ENCODE results near the gene RNF4.
"Not testable (repeated sequence)": the region's sequence is repeated elsewhere in the genome, so short reads cannot be mapped to it uniquely, and the experiment has no call there.

RNF4 gene

DNA sequence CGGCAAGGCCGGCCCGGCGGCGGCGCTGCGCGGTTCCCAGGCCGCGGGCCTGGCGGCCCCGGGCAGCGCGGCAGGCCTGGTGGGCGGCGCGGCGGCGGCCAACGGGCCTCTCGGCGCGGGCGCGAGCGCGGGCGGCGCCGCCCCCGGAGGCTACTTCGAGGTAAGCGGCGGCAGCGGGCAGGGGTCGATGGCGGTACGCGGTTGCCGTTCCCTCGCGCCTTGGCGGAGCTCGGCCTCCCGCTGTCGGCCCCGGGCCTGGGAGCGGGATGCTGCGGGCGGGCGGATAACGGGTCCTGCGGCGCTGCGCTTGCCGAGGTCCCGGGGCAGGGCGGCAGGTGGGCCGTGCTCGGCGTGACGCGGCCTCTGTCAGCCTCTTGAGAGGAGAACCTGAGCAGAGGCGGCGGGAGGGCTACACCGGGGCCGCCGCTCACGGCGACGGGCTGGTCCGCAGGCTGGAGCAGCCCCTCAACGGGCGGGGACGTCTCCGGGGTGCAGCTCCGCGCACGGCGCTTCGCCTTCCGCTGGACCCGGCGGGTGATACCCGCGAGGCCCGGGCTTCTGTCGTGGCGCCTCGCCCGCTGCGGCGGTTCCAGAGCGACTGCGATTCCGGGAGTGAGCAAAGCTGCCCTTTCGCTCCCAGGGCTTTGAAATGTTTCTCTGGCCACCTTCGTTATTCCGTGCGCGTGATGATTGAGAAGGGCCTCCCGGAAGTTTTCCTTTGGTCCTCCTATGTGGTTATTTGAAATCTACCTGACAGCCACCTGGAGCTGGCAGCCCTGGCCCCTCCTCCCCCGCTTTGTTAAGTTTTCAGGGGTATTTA, 68.3 kb downstream of the RNF4 start:
- peak; percentile 66 for DNase-seq

DNA sequence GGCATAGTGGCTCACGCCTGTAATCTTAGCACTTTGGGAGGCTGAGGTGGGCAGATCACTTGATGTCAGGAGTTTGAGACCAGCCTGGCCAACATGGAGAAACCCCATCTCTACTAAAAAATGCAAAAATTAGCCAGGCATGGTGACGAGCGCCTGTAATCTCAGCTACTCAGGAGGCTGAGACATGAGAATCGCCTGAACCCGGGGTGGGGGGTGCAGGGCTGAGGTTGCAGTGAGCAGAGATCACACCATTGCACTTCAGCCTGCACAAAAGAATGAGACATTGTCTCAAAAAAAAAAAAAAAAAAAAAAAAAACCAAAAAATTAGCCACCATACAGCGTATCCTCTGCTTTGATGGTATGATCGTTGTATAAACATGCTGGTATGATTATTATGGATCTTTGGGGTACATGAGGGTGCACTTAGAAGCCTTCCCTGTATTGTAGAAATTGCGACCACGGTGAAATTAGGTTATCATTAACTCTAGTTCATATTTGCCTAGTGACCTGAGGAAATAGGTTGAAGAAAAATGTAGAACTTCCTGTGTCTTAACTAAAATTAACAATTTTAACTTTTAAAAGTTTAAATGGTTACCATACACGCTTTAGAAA, 74.8 kb downstream of the RNF4 start:
- not testable (repeated sequence) for DNase-seq

DNA sequence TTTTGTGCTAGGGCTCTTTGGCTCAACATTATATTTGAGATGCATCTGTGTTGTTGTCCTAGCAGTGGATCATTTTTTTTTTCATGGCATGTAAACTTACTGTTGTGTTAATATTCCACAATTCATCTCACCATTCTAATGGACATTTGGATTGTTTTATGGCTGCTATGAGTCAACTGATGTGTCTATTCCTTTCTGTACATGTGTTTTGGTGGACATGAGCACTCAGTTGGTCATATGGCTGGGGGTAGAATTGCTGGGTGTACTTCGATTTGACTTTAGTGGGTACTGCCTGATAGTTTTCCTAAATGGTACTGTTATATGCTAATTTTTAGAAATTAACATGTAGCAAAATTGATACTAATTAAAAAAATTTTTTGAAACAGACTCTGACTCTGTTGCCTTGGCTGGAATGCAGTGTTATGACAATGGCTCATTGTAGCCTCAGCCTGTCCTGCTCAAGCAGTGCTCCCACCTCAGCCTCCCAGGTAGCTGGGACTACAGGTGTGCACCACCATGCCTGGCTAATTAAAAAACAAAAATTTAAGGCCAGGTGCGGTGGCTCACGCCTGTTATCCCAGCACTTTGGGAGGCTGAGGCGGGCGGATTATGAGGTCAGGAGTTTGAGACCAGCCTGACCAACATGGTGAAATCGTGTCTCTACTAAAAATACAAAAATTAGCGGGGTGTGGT, 76.6 kb downstream of the RNF4 start:
- no peak for DNase-seq

DNA sequence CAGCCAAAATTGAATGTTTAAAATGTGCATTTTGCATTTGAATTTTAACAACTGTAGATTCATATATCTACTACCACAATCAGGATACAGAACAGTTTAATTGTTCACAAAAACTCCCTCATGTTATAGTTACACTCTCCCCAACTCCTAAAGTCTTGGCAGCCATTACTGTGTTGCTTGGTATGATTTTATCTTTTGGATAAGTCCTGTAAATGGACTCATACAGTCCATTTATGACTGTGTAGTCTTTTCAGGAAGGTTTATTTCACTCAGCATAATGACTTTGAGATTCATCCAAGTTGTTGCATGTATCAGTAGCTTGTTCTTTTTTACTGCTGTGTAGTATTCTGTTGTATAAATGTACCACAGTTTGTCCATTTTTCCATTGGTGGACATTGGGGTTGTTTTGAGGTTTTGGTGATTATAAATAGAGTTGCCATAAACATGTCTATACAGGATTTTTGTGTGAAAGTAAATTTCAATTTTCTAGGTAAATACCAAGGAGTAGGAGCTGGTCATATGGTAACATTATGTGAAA, 77.4 kb downstream of the RNF4 start:
- no peak for DNase-seq

DNA sequence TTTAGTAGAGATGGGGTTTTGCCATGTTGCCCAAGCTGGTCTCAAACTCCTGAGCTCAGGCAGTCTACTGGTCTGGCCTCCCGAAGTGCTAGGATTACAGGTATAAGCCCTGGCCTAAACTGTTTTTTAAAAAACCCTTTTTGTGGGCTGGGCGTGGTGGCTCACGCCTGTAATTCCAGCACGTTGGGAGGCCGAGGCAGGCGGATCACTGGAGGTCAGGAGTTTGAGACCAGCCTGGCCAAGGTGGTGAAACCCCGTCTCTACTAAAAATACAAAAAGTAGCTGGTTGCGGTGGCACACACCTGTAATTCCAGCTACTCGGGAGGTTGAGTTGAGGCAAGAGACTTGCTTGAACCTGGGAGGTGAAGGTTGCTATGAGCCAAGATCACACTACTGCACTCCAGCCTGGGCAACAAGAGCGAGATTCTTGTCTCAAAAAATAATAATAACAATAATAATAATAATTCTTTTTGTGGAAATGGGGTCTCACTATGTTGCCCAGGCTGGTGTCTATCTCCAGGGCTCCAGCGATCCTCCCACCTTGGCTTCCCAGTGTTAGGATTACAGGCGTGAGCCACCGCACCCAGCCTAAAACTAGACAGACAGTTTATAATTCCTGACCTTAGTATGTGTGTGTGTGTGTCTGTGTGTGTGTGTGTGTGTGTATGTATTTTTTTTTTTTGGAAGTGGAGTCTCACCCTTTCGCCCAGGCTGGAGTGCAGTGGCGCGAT, 78.2 kb downstream of the RNF4 start:
- not testable (repeated sequence) for DNase-seq

DNA sequence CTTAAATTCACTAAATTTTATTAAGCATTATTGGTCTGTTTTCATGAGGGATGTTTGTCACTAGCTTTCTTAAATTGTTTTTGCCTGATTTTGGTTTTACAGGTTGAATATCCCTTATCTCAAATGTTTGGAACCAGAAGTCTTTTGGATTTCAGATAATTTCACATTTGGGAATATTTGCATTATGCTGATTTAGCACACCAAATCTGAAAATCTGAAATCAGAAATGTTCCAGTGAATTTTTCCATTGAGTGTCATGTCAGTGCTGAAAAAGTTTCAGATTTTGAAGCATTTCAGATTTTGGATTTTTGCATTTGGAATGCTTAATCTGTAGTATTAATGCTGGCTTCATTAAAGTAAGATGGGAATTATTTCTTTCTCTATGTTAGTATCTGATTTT, 82.2 kb downstream of the RNF4 start:
- DNase-seq = no peak

DNA sequence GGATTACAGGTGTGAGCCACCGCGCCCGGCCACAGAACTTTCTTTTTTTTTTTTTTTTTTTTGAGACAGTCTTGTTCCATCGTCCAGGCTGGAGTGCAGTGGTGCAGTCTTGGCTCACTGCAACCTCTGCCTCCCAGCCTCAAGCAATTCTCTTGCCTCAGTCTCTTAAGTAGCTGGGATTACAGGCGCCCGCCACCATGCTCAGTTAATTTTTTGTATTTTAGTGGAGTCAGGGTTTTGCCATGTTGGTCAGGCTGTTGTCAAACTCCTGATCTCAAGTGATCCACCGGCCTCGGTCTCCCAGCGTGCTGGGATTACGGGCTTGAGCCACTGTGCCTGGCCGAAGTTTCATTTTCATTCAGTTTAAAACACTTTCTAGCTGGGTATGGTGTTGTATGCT, 83.9 kb downstream of the RNF4 start:
- DNase-seq = no peak

DNA sequence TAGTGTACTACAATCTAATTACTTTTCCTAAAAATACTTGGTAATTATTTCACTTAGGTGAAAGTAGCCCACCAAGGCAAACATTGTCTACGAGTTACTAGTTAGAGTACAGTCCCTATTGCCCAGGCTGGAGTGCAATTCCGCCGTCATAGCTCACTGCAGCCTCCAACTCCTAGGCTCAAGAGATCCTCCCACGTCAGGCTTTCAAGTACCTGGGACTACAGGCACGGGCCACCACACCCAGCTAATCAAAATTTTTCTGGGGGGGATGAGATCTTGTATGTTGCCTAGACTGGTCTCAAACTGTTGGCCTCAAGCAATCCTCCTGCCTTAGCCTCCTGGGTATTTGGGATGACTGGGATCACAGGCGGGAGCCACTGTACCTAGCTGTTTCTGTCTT, 89.4 kb downstream of the RNF4 start:
- no peak for DNase-seq

DNA sequence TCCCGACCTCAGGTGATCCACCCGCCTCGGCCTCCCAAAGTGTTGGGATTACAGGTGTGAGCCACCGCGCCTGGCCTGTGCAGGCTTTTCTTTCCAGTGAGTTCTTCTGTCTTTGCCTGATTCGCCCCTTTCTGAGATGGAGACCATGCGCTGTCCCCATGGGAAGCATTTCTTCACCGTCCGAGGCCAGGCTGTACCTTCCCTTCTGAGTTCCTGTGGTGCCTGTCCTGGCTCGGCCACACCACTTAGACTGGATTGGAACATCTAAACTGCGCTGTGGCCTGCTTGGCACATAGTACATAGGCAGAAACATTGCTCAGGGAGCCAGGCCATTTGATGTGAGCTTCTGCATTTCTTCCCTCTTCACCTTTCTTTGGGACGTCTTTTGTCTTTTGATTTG, 91.3 kb downstream of the RNF4 start:
- DNase-seq = no peak

Data from activated CD4-positive, alpha-beta T cell treated with anti-CD3 and anti-CD28 coated beads for 48 hours (primary cell).